ENCODE results near the gene FTL. TPM values are rescaled to one million over a fixed set of nuclear protein-coding genes. Genes with fewer than 3 reads are reported as not detected.

Gene FTL
- total and polyA plus RNA-seq, 4 donors, result 2,528 to 16,395 (median 12,201) TPM

DNA sequence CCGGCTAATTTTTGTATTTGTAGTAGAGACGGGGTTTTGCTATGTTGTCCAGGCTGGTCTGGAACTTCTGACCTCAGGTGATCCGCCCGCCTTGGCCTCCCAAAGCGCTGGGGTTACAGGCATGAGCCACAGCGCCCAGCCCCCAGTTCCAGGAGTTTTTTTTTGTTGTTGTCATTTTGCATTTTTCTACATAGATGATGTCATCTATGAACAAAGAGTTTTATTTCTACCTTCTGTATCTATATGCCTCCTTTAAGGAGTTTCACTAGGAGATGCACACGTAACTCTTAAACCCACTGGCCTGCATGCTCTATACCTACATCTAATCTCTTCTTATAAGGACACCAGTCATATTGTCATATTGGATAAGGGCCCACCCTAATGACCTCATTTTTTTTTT lies 26.9 kb upstream of the FTL start:
- Histone ChIP-seq H3K9ac (ENCODE audit: low read depth in 1 of 2, low read length in 2 of 2) (no peak overlapping the region), H3K9me3 (ENCODE audit: control insufficient read depth in 4 of 4, low read length in 3 of 4) (no peaks in the 10 kb centered on the region), H3K27ac (ENCODE audit: low read depth in 1 of 2, low read length in 2 of 2) (no peak overlapping the region), H3K4me1 (ENCODE audit: control insufficient read depth in 4 of 4, insufficient read depth in 4 of 4, low read length in 3 of 4) (peaks cover 0 to 7% (median 2%) of the 10 kb centered on the region in 4 donors), H3K27me3 (ENCODE audit: control insufficient read depth in 4 of 4, insufficient read depth in 4 of 4, low read length in 3 of 4) (peaks cover 0 to 5% (median 0%) of the 10 kb centered on the region in 4 donors), H3K4me3 (ENCODE audit: low read depth in 1 of 3, low read length in 3 of 3) (no peak overlapping the region), H3K36me3 (ENCODE audit: control insufficient read depth in 4 of 4, insufficient read depth in 3 of 4, low read depth in 1 of 4, low read length in 3 of 4) (no peaks in the 10 kb centered on the region)
- 91% methylated on average over 7 of the region's 7 CpGs for WGBS
- no peak for DNase-seq (ENCODE audit: low spot score)
- TF ChIP-seq, protein P1, sequence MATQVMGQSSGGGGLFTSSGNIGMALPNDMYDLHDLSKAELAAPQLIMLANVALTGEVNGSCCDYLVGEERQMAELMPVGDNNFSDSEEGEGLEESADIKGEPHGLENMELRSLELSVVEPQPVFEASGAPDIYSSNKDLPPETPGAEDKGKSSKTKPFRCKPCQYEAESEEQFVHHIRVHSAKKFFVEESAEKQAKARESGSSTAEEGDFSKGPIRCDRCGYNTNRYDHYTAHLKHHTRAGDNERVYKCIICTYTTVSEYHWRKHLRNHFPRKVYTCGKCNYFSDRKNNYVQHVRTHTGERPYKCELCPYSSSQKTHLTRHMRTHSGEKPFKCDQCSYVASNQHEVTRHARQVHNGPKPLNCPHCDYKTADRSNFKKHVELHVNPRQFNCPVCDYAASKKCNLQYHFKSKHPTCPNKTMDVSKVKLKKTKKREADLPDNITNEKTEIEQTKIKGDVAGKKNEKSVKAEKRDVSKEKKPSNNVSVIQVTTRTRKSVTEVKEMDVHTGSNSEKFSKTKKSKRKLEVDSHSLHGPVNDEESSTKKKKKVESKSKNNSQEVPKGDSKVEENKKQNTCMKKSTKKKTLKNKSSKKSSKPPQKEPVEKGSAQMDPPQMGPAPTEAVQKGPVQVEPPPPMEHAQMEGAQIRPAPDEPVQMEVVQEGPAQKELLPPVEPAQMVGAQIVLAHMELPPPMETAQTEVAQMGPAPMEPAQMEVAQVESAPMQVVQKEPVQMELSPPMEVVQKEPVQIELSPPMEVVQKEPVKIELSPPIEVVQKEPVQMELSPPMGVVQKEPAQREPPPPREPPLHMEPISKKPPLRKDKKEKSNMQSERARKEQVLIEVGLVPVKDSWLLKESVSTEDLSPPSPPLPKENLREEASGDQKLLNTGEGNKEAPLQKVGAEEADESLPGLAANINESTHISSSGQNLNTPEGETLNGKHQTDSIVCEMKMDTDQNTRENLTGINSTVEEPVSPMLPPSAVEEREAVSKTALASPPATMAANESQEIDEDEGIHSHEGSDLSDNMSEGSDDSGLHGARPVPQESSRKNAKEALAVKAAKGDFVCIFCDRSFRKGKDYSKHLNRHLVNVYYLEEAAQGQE (IDR thresholded peaks at IDR 0.05), result no peak
- no peak for TF ChIP-seq FOXA2 (IDR thresholded peaks at IDR 0.05)

DNA sequence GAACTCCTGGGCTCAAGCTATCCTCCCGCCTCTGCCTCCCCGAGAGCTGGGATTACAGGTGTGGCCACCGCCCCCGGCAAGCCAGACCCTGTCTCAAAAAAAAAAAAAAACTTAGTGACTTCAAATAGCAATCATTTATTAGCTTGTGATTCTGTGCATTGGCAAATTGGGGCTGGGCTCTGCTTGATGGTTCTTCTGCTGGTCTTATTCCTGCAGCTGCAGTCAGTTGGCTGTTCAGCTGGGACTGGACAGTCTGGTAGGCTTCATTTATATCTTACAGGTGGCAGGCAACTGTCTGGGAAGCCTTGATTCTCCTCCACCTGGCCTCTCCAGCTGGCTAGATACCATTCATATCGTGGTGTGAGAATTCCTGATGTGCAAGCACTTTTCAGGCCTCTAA lies 24.2 kb upstream of the FTL start:
- Histone ChIP-seq H3K9ac (ENCODE audit: low read depth in 1 of 2, low read length in 2 of 2) (no peak overlapping the region), H3K4me3 (ENCODE audit: low read depth in 1 of 3, low read length in 3 of 3) (no peak overlapping the region), H3K36me3 (ENCODE audit: control insufficient read depth in 4 of 4, insufficient read depth in 3 of 4, low read depth in 1 of 4, low read length in 3 of 4) (no peaks in the 10 kb centered on the region), H3K9me3 (ENCODE audit: control insufficient read depth in 4 of 4, low read length in 3 of 4) (no peaks in the 10 kb centered on the region), H3K27me3 (ENCODE audit: control insufficient read depth in 4 of 4, insufficient read depth in 4 of 4, low read length in 3 of 4) (no peaks in the 10 kb centered on the region), H3K27ac (ENCODE audit: low read depth in 1 of 2, low read length in 2 of 2) (no peak overlapping the region), H3K4me1 (ENCODE audit: control insufficient read depth in 4 of 4, insufficient read depth in 4 of 4, low read length in 3 of 4) (peaks cover 0 to 3% (median 0%) of the 10 kb centered on the region in 4 donors)
- no peak for TF ChIP-seq GABPA (IDR thresholded peaks at IDR 0.05 in 1 of 2, conservative IDR thresholded peaks at IDR 0.05 in 1 of 2)
- no peak for TF ChIP-seq SP1 (IDR thresholded peaks at IDR 0.05)
- no peak for TF ChIP-seq NR2F2 (IDR thresholded peaks at IDR 0.05)
- TF ChIP-seq, protein P2, sequence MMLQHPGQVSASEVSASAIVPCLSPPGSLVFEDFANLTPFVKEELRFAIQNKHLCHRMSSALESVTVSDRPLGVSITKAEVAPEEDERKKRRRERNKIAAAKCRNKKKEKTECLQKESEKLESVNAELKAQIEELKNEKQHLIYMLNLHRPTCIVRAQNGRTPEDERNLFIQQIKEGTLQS (IDR thresholded peaks at IDR 0.05), result no peak
- no peak for TF ChIP-seq FOXA2 (IDR thresholded peaks at IDR 0.05)
- no peak for TF ChIP-seq TAF1 (conservative IDR thresholded peaks at IDR 0.05)
- no peak for TF ChIP-seq HNF4G (IDR thresholded peaks at IDR 0.05)
- TF ChIP-seq EGR1 (IDR thresholded peaks at IDR 0.05; ENCODE audit: low read depth in 2 of 2), result no peak
- 97% methylated on average over 5 of the region's 5 CpGs for WGBS
- DNase-seq (ENCODE audit: low spot score), result no peak

DNA sequence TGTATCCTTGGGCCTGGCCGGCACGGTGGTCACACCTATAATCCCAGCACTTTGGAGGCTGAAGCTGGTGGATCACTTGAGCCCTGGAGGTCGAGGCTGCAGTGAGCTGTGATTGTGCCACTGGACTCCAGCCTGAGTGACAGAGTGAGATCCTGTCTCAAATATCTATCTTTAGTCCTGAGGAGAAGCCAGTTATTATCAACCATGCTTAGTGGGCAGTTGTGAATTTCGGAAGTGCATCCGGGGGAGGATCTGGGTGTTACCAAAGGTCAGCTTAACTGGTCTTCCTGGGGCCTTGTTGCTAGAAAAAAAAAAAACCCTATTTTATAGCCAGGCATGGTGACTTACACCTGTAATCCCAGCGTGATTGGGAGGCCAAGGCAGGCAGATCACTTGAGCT lies 22.0 kb upstream of the FTL start:
- 90% methylated on average over 6 of the region's 6 CpGs for whole genome bisulfite sequencing
- no peak overlapping the region for H3K9ac ChIP-seq (ENCODE audit: low read depth in 1 of 2, low read length in 2 of 2)
- no peak overlapping the region for H3K27ac ChIP-seq (ENCODE audit: low read depth in 1 of 2, low read length in 2 of 2)
- TF ChIP-seq, protein P3, sequence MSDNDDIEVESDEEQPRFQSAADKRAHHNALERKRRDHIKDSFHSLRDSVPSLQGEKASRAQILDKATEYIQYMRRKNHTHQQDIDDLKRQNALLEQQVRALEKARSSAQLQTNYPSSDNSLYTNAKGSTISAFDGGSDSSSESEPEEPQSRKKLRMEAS (IDR thresholded peaks at IDR 0.05), result no peak
- TF ChIP-seq YY1 (IDR thresholded peaks at IDR 0.05), result no peak
- TF ChIP-seq JUND (IDR thresholded peaks at IDR 0.05), result no peak
- H3K36me3 ChIP-seq (ENCODE audit: control insufficient read depth in 4 of 4, insufficient read depth in 3 of 4, low read depth in 1 of 4, low read length in 3 of 4), result no peaks in the 10 kb centered on the region
- no peaks in the 10 kb centered on the region for H3K27me3 ChIP-seq (ENCODE audit: control insufficient read depth in 4 of 4, insufficient read depth in 4 of 4, low read length in 3 of 4)
- no peaks in the 10 kb centered on the region for H3K4me1 ChIP-seq (ENCODE audit: control insufficient read depth in 4 of 4, insufficient read depth in 4 of 4, low read length in 3 of 4)
- no peak for DNase-seq (ENCODE audit: low spot score)
- no peaks in the 10 kb centered on the region for H3K9me3 ChIP-seq (ENCODE audit: control insufficient read depth in 4 of 4, low read length in 3 of 4)
- H3K4me3 ChIP-seq (ENCODE audit: low read depth in 1 of 3, low read length in 3 of 3), result no peak overlapping the region
